IPS-20b (cell line): Measurements from ENCODE around the gene MOSPD3.

Source experiments
- H3K27ac ChIP-seq: one replicate; pipeline ENCODE4 v1.5.1; 2013; ENCODE audit warnings: low read length
- H3K27me3 ChIP-seq: 2 replicates; pipeline ENCODE4 v1.6.1; 2013; ENCODE audit warnings: mild to moderate bottlenecking, low read length, inconsistent platforms; ENCODE audit not compliant: insufficient read depth
- H3K36me3 ChIP-seq: 2 replicates; pipeline ENCODE4 v1.6.1; 2013; ENCODE audit warnings: low read depth, mild to moderate bottlenecking, inconsistent platforms, low read length, moderate library complexity; ENCODE audit not compliant: insufficient read depth
- H3K4me1 ChIP-seq: 2 replicates; pipeline ENCODE4 v1.6.1; 2013; ENCODE audit warnings: mild to moderate bottlenecking, control low read depth, inconsistent platforms, low read length, moderate library complexity; ENCODE audit not compliant: insufficient read depth
- H3K4me3 ChIP-seq: 2 replicates; pipeline ENCODE4 v1.5.1; 2013; ENCODE audit warnings: mild to moderate bottlenecking, low read length, inconsistent platforms
- H3K9ac ChIP-seq: 2 replicates; pipeline ENCODE4 v1.6.1; 2013; ENCODE audit warnings: low read depth, mild to moderate bottlenecking, inconsistent platforms, low read length, moderate library complexity
- H3K9me3 ChIP-seq: 2 replicates; pipeline ENCODE4 v1.6.1; 2013; ENCODE audit warnings: mild to moderate bottlenecking, low read depth, low read length, inconsistent platforms; ENCODE audit not compliant: insufficient read depth

Gene MOSPD3

DNA sequence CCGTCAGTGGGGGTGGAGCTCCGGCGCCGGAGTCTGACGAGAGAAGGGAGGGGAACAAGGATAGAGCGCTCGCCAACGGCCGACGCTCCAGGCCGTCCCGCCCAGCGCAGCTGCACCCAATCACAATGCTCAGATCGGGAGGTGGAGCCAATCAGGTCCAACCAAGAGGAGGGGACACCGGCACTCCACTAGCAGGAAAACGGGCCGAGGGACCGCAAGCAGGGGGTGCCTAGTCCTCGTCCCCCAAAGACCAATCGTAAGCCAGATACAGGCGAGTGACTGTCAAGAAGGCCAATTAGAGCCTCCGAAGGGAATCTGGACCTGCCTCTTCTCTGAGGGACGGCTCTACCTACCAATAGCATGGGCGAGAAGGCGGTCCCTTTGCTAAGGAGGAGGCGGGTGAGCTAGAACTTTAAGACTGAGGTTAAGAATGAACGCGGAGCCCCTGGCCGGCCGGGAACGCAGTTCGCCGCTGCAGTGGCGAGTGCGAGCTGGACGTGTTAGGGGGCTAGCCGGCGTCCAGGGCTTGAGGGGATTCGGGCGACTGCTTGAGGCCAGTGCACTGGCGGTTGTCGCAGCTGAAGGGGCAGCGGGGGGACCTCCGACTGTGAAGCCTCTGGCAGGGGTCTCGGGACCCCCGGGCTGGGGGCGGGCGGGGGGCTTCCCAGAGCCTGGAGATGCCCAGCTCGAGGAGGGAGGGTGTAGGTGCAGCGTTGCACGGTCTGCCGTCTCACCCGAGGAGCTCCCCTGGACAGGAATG, 25.9 kb upstream of the MOSPD3 start, which contains the start of gene FBXO24:
Gene FBXO24 (plus strand): TSS at position 63 of the 760 bp plus-strand sequence. CDS start 298 bp downstream, at position 361.
- Histone ChIP-seq H3K9me3 (no peaks in the 10 kb centered on the region), H3K4me3 (peak within 1 kb of the TSS; percentile 88), H3K4me1 (peaks cover 11% of the 10 kb centered on the region; the same call in 1 of the 2 replicates), H3K9ac (peak within 1 kb of the TSS; percentile 88; the same call in 1 of the 2 replicates), H3K27ac (peak within 1 kb of the TSS; percentile 42), H3K36me3 (peaks cover 12% of the 10 kb centered on the region), H3K27me3 (peaks cover 13% of the 10 kb centered on the region; the same call in 1 of the 2 replicates)

DNA sequence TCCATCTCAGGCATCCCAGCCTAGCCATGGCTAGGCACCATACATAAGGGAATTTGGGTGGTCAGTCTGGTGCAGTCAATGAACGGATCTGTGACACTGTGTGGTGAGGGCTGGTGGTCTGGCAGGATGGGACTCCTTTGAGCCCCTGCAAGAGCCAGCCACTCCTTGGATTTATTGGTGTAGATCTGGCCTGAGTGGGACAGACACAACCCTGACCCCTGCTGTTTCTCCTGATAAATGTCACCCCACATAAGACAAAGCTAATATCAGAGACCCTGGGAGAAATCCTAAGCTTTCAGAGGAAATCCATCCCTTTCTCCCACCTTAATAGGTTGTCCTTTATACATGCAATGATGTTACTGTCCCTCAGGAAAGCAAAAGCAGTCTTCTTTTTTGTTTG, 23.9 kb upstream of the MOSPD3 start:
- Histone ChIP-seq H3K4me1 (peaks cover 10% of the 10 kb centered on the region; the same call in 1 of the 2 replicates), H3K27me3 (peaks cover 17% of the 10 kb centered on the region; the same call in 1 of the 2 replicates), H3K36me3 (no peaks in the 10 kb centered on the region), H3K27ac (no peak overlapping the region), H3K4me3 (no peak overlapping the region), H3K9me3 (no peaks in the 10 kb centered on the region), H3K9ac (no peak overlapping the region)

DNA sequence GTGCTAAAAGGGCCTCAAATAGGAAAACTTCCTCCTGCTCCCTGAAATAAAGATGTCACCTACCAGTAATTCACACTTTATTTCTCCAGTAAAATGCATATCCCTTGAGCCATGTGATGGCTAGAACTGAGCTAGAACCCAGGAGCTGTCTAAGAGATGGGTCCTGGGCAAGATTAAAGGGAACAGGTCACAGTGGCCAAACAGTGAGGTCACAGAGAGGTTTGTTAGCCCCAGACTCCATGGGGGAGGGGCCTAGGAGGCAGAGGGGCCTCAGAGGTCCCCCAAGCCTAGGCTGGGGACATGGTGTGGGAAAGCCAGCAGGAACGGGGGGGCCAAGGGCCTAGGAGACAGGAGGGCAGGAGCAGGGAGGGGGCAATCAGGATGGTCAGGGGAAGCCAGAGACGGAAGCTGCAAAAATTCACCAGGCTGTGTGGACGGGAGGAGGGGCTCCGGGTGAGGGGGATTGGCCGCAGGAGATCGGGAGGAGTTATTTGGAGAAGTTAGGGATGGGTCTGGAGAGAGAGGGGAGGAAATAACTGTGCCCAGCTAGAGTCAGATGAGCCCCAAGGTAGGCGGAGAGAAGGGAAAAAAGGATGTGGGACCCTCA, 22.9 kb upstream of the MOSPD3 start:
- Histone ChIP-seq H3K36me3 (no peaks in the 10 kb centered on the region), H3K9ac (no peak overlapping the region), H3K27ac (no peak overlapping the region), H3K9me3 (no peaks in the 10 kb centered on the region), H3K4me1 (peaks cover 2% of the 10 kb centered on the region; the same call in 1 of the 2 replicates), H3K27me3 (peaks cover 17% of the 10 kb centered on the region; the same call in 1 of the 2 replicates), H3K4me3 (peak overlapping the region; percentile 53; the same call in 1 of the 2 replicates)

DNA sequence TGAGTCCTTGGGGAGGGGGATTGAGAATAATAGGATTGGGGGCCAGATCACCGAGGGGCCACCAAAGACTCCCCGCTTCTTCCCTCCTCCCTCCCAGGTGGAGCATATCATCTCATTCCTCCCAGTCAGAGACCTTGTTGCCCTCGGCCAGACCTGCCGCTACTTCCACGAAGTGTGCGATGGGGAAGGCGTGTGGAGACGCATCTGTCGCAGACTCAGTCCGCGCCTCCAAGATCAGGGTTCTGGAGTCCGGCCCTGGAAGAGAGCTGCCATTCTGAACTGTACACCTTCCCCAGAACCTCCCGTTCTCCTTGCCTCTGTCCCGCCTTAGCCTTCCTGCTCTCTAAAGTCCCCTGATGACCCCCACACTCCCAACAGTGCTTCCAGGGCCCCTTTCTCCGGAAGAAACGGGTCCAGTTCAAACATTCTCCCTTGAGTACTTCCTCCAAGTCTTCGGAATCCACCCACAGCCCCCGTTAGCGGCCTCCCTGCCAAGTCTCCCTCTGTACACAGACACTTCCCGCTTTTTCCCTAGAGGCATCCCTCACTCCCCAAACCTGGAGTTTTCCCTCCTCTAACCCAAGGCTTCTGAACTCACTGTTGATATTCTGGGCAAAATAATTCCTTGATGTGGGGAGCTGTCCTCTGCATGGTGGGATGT, 22.1 kb upstream of the MOSPD3 start:
- H3K9ac ChIP-seq, result no peak overlapping the region

DNA sequence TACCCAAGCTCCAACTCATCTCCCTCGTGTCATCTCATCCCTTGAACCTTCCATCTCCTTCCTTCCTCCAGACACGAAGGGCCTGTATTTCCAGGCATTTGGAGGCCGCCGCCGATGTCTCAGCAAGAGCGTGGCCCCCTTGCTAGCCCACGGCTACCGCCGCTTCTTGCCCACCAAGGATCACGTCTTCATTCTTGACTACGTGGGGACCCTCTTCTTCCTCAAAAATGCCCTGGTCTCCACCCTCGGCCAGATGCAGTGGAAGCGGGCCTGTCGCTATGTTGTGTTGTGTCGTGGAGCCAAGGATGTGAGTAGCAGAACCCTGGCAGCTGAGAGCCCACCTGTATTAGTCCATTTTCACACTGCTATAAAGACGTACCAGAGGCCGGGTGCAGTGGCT, 20.7 kb upstream of the MOSPD3 start:
- Histone ChIP-seq H3K27ac (no peak overlapping the region), H3K4me3 (no peak overlapping the region), H3K9ac (no peak overlapping the region), H3K27me3 (peaks cover 17% of the 10 kb centered on the region; the same call in 1 of the 2 replicates), H3K9me3 (no peaks in the 10 kb centered on the region), H3K36me3 (no peaks in the 10 kb centered on the region), H3K4me1 (no peaks in the 10 kb centered on the region)

More for the DNA sequence above, 22.1 kb upstream of the MOSPD3 start:
- Histone ChIP-seq H3K4me3 (peak overlapping the region; percentile 53; the same call in 1 of the 2 replicates), H3K36me3 (no peaks in the 10 kb centered on the region), H3K9me3 (no peaks in the 10 kb centered on the region), H3K4me1 (no peaks in the 10 kb centered on the region), H3K27ac (no peak overlapping the region), H3K27me3 (peaks cover 17% of the 10 kb centered on the region; the same call in 1 of the 2 replicates)

DNA sequence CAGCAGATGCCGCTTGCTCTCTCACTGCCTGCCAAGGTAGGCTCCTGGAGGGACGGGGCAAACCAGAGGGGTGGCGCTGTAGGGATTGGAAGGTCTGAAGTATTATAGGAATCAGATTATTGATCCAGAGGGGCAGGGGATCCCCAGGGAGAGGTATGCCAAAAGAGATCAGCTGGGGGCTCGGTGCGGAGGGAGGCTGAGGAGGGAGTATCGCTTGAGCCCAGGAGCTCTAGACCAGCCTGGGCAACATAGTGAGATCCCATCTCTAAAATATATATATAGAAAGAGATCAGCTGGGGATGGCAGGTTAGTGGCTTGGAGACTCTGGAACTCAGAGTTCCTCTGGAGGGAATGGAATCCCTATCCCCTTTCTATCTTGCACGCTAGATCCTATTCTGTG, 17.2 kb upstream of the MOSPD3 start:
- Histone ChIP-seq H3K9ac (no peak overlapping the region), H3K36me3 (no peaks in the 10 kb centered on the region), H3K4me1 (no peaks in the 10 kb centered on the region), H3K27me3 (peaks cover 13% of the 10 kb centered on the region; the same call in 1 of the 2 replicates), H3K9me3 (no peaks in the 10 kb centered on the region), H3K4me3 (no peak overlapping the region), H3K27ac (no peak overlapping the region)

DNA sequence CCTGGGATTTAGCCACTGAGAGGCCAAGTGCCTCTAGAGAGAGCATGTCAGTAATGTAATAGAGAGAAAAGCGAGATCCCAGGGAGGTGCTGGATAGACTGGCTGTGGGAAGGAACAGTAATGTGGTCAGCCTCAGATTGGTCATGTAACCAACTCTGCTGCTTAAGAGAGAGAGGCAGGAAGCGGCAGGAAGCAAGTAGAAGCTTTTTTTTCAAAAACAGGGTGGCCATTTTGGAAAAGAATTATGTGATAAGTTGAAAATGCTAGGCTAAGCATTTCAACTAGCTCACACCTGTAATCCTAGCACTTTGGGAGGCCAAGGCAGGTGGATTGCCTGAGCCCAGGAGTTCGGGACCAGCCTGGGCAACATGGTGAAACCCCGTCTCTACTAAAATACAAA, 13.9 kb upstream of the MOSPD3 start:
- Histone ChIP-seq H3K4me1 (peaks cover 17% of the 10 kb centered on the region; the same call in 1 of the 2 replicates), H3K9ac (no peak overlapping the region), H3K9me3 (no peaks in the 10 kb centered on the region), H3K27me3 (no peaks in the 10 kb centered on the region), H3K27ac (no peak overlapping the region), H3K36me3 (no peaks in the 10 kb centered on the region), H3K4me3 (no peak overlapping the region)

DNA sequence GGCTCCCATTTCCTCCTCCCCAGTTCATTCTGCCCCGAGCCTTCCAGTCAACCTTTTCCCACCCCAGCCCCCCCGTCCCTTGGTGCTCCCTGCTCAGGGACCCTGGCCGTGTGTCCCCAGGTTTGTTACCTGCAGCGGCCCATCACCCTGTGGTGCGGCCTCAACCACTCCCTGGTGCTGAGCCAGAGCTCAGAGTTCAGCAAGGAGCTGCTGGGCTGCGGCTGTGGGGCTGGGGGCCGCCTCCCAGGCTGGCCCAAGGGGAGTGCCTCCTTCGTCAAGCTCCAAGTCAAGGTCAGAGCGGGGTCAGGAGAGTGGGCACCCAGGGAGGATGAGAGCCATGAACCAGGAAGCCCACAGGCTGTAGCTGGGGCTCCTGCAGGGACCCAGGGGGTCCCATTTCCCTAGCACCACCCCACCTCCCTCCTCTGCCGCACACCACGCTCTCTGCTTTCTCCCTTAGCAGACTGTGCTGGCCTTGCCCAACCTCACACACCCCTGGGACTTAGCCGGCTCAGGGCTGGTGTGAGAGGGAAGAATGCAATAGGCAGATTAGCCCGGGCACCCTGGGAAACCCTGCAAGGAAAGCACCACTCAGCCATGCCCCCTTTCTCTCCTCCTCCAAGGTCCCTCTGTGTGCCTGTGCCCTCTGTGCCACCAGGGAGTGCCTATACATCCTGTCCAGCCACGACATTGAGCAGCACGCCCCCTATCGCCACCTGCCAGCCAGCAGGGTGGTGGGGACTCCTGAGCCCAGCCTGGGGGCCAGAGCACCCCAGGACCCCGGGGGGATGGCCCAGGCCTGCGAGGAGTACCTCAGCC, 12.2 kb upstream of the MOSPD3 start:
- no peak overlapping the region for H3K4me3 ChIP-seq
- no peaks in the 10 kb centered on the region for H3K36me3 ChIP-seq
- H3K27ac ChIP-seq, result no peak overlapping the region
- peaks cover 4% of the 10 kb centered on the region for H3K27me3 ChIP-seq
- H3K9ac ChIP-seq, result no peak overlapping the region
- H3K9me3 ChIP-seq, result no peaks in the 10 kb centered on the region
- H3K4me1 ChIP-seq, result peaks cover 17% of the 10 kb centered on the region; the same call in 1 of the 2 replicates

DNA sequence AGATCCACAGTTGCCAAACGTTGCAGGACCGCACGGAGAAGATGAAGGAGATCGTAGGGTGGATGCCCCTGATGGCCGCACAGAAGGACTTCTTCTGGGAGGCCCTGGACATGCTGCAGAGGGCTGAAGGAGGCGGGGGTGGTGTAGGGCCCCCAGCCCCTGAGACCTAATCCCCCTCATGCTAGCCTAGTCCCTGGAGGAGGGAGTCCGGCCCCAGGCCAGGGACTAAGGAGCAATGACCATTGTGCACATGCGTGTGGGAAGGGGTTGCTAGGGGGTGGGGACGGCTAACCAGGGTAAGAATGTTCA, 11.7 kb upstream of the MOSPD3 start:
- H3K4me1 ChIP-seq, result peaks cover 17% of the 10 kb centered on the region; the same call in 1 of the 2 replicates
- no peak overlapping the region for H3K9ac ChIP-seq
- peaks cover 10% of the 10 kb centered on the region for H3K27me3 ChIP-seq
- no peaks in the 10 kb centered on the region for H3K9me3 ChIP-seq
- H3K4me3 ChIP-seq, result no peak overlapping the region
- no peaks in the 10 kb centered on the region for H3K36me3 ChIP-seq
- no peak overlapping the region for H3K27ac ChIP-seq

DNA sequence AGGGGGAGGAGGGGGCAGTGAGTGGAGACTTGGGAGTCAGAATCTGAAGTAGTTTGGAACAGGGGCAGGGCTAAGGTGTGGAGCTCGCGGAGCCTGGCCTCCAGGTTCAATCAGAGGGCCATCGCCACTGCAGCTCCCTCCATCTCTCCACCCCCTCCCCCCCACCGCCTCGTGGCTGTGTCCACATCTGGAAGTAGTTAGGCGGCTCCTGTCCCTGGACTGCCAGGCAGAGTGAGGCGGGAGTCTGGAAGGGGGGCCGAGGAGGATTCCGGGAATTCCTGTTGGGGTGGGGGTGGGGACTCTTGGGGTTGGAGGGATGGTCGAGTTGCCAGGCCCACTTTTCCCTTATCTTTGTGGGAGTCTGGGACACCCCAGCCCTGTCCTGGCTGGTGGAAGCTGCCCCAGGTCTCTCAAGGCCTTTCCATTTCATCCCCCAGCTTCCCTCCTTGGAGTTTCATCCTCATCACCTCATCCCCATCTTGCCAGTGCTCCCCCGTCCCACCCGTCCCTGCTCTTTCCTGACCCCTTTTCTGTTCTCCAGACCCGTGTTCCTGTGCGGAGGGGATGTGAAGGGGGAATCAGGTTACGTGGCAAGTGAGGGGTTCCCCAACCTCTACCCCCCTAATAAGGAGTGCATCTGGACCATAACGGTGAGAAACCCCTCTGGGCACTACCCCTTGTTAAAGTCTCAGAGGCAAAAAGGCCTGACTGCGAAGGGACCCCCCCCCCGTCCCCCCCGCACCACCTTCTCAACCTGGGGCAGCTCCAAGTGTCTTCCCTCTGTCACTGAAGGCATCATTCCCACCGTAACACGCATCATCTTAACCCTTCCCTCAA, 9.2 kb upstream of the MOSPD3 start:
- no peaks in the 10 kb centered on the region for H3K9me3 ChIP-seq
- H3K27ac ChIP-seq, result peak overlapping the region; percentile 56
- H3K27me3 ChIP-seq, result peaks cover 19% of the 10 kb centered on the region
- no peaks in the 10 kb centered on the region for H3K36me3 ChIP-seq
- H3K4me1 ChIP-seq, result peaks cover 21% of the 10 kb centered on the region; the same call in 1 of the 2 replicates
- peak overlapping the region; percentile 74 for H3K4me3 ChIP-seq
- H3K9ac ChIP-seq, result peak overlapping the region; percentile 83
